A549 (cell line): ENCODE measurements around the gene UGT8. TPM values are rescaled to one million over a fixed set of nuclear protein-coding genes. Genes with fewer than 3 reads are reported as not detected.

ENCODE experiments used
- ATAC-seq, 2 experiments: fragments of 200-7000 bp in 1 of 2; fragments of >200 bp in 1 of 2; cut with Nextera tagmentation in 1 of 2; cut with Tn5 transposase in 1 of 2; 3 replicates each; pipeline versions ENCODE4 v1.8.0 to v1.9.1; 2018 to 2020; ENCODE audit warnings: mild to moderate bottlenecking in 1 of 2, moderate library complexity in 1 of 2
- CTCF ChIA-PET: fragments of 300-600 bp; sonication (Branson Sonifier 250); formaldehyde crosslinking; extraction: SDS; loops from one replicate; lab custom pipeline; 2021; ENCODE audit warnings: antibody characterized with exemption, inconsistent platforms; lab: Yijun Ruan, JAX
- POLR2A ChIA-PET: fragments of 350-600 bp; formaldehyde crosslinking; extraction: SDS; loops from one replicate; lab custom pipeline; 2021; ENCODE audit warnings: antibody characterized with exemption, inconsistent platforms; lab: Yijun Ruan, JAX
- DNase-seq, 2 experiments: peaks; one replicate each; pipeline versions ENCODE4 v3.0.0 to v3.0.0-alpha.2; 2011 to 2016; ENCODE audit warnings: low read depth in 1 of 2, low spot score in 1 of 2
- FAIRE-seq: peaks from 2 replicates; lab custom pipeline; 2011; peaks lifted over from hg19 to GRCh38; lab: Jason Lieb, UNC
- H3K27ac ChIP-seq, 2 experiments: fragments of >200 bp; sonication (Bioruptor Twin); formaldehyde crosslinking; 3 replicates each; pipeline ENCODE4 v1.5.1; 2016 to 2017
- H3K4me1 ChIP-seq: fragments of >200 bp; sonication (Bioruptor Twin); formaldehyde crosslinking; 3 replicates; pipeline ENCODE4 v1.6.1; 2016
- H3K4me2 ChIP-seq: fragments of >200 bp; sonication (Bioruptor Twin); formaldehyde crosslinking; 3 replicates; pipeline ENCODE4 v1.6.1; 2016
- H3K4me3 ChIP-seq: fragments of >200 bp; sonication (Bioruptor Twin); formaldehyde crosslinking; 3 replicates; pipeline ENCODE4 v1.5.1; 2016
- H3K9me3 ChIP-seq: fragments of >200 bp; sonication (Bioruptor Twin); formaldehyde crosslinking; 3 replicates; pipeline ENCODE4 v1.6.1; 2016
- CBX2 ChIP-seq: fragments of 200-600 bp; sonication (generic); IDR thresholded peaks from 2 replicates; pipeline ENCODE4 v1.6.1; 2016; ENCODE audit warnings: low read depth, mild to moderate bottlenecking, borderline replicate concordance
- CHD2 ChIP-seq: fragments of 150-350 bp; IDR thresholded peaks from 2 replicates; pipeline ENCODE4 v1.6.1; 2014; ENCODE audit warnings: low read length; ENCODE audit not compliant: partially characterized antibody
- EHF ChIP-seq: fragments of 250-450 bp; sonication (Bioruptor Pico); IDR thresholded peaks from 2 replicates; pipeline ENCODE4 v1.5.0; 2020; ENCODE audit warnings: mild to moderate bottlenecking
- ESRRA ChIP-seq: fragments of 150-350 bp; IDR thresholded peaks from 2 replicates; pipeline ENCODE4 v1.6.1; 2014; ENCODE audit warnings: mild to moderate bottlenecking, low read length, borderline replicate concordance
- FOSB ChIP-seq: fragments of 250-450 bp; sonication (Bioruptor Pico); IDR thresholded peaks from 2 replicates; pipeline ENCODE4 v1.5.0; 2020; ENCODE audit warnings: mild to moderate bottlenecking, moderate library complexity
- HDAC2 ChIP-seq: fragments of 200-600 bp; sonication (generic); IDR thresholded peaks from 2 replicates; pipeline ENCODE4 v1.6.1; 2016
- HEYL ChIP-seq: fragments of 250-450 bp; sonication (Bioruptor Pico); IDR thresholded peaks from 2 replicates; pipeline ENCODE4 v1.8.0; 2021; ENCODE audit warnings: mild to moderate bottlenecking, moderate library complexity
- HOXA7 ChIP-seq: fragments of 250-450 bp; sonication (Bioruptor Pico); IDR thresholded peaks from 2 replicates; pipeline ENCODE4 v1.5.0; 2020; ENCODE audit warnings: mild to moderate bottlenecking, moderate library complexity
- HOXB13 ChIP-seq: fragments of 250-450 bp; sonication (Bioruptor Pico); IDR thresholded peaks from 2 replicates; pipeline ENCODE4 v1.5.0; 2020; ENCODE audit warnings: low read depth, mild to moderate bottlenecking, moderate library complexity
- KDM1A ChIP-seq: fragments of 200-600 bp; sonication (generic); IDR thresholded peaks from 2 replicates; pipeline ENCODE4 v1.6.1; 2016; ENCODE audit warnings: low read depth, mild to moderate bottlenecking
- MAFK ChIP-seq: fragments of 450-650 bp; IDR thresholded peaks from 2 replicates; pipeline ENCODE4 v1.6.1; 2014; ENCODE audit not compliant: partially characterized antibody
- MAZ ChIP-seq: fragments of 150-350 bp; IDR thresholded peaks from 2 replicates; pipeline ENCODE4 v1.6.1; 2014; ENCODE audit warnings: antibody characterized with exemption, low read depth, low read length, borderline replicate concordance
- PHF8 ChIP-seq: fragments of 200-600 bp; sonication (generic); IDR thresholded peaks from 2 replicates; pipeline ENCODE4 v1.6.1; 2016; ENCODE audit warnings: low read depth, mild to moderate bottlenecking, antibody characterized with exemption, moderate library complexity, borderline replicate concordance
- POLR2A ChIP-seq: IDR thresholded peaks from 2 replicates; pipeline ENCODE4 v1.6.1; 2012; ENCODE audit warnings: mild to moderate bottlenecking, low read length
- POLR2AphosphoS2 ChIP-seq: conservative IDR thresholded peaks from 2 replicates; pipeline ENCODE4 v1.6.1; 2012; ENCODE audit warnings: low read length, improper control_type of control experiment, inconsistent platforms
- RAD21 ChIP-seq, 2 experiments: fragments of >200 bp in 1 of 2; sonication (Bioruptor Twin) in 1 of 2; formaldehyde crosslinking in 1 of 2; IDR thresholded peaks in 1 of 2; conservative IDR thresholded peaks in 1 of 2; 2 replicates in 1 of 2; 3 replicates in 1 of 2; pipeline ENCODE4 v1.6.1; 2012 to 2018; ENCODE audit warnings: inconsistent platforms in 1 of 2
- RFX5 ChIP-seq: fragments of 450-650 bp; IDR thresholded peaks from 2 replicates; pipeline ENCODE4 v1.7.1; 2014; ENCODE audit warnings: antibody characterized with exemption, mild to moderate bottlenecking, moderate library complexity
- SMC3 ChIP-seq: fragments of >200 bp; sonication (Bioruptor Twin); formaldehyde crosslinking; IDR thresholded peaks from 3 replicates; pipeline ENCODE4 v1.6.1; 2018; ENCODE audit warnings: inconsistent platforms
- SREBF2 ChIP-seq: fragments of 450-650 bp; IDR thresholded peaks from 2 replicates; pipeline ENCODE4 v1.6.1; 2014; ENCODE audit warnings: mild to moderate bottlenecking, moderate library complexity
- ZSCAN20 ChIP-seq: fragments of 250-450 bp; sonication (Bioruptor Pico); IDR thresholded peaks from 2 replicates; pipeline ENCODE4 v1.8.0; 2022; ENCODE audit warnings: mild to moderate bottlenecking, moderate library complexity
- WGBS: methylation state at CpG from one replicate; pipeline ENCODE4 v1.1.6; 2017; ENCODE audit errors: missing lambda C conversion rate; 5-methylcytosine and 5-hydroxymethylcytosine counted together
- polyA plus RNA-seq, 4 experiments: library from polyadenylated mRNA; depleted of rRNA in 3 of 4; stranded (reverse); fragments of >200 nt; fragmentation: RNase III in 1 of 4; extraction: RNeasy Plus Mini Kit Qiagen cat#74134 plus additional on column Dnase treatment in 1 of 4; gene quantifications; 2 replicates in 3 of 4; 3 replicates in 1 of 4; pipeline ENCODE4 v1.2.3, GENCODE V29; 2011 to 2017
- small RNA-seq, 6 experiments: library from RNA; depleted of rRNA; stranded (forward); fragments of <200 nt; gene quantifications; one replicate each; pipeline ENCODE3, GENCODE V24; 2012
- TF ChIP-seq, protein P1 (sequence below): IDR thresholded peaks from 2 replicates; pipeline ENCODE4 v1.6.1; 2012

Gene UGT8
- polyA plus RNA-seq, 2 of the 4 experiments (the other 2 are of a cell fraction), result 0.04 to 0.06 TPM

DNA sequence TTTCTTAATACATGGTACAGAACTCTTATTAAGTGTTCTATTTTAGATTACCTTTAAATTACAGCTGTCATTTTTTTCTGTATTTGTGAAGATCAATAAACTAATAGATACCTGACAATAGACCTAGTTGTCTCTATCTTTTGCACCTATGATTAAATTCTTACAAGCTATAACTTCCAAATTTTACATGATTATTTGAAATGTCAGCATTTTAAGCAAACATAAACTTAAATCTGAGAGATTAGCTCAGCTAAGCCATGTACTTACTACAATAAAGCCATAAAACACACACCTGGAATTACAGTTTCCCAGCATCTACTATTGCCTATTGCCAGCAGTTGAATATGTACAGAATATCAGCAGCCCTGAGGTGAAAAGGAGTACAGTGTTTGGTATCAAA lies 118.8 kb downstream of the UGT8 start:
- H3K4me3 ChIP-seq, result no peak overlapping the region
- ChIA-PET POLR2A (no interaction called here), CTCF (no interaction called here)
- no peaks in the 10 kb centered on the region for H3K9me3 ChIP-seq
- DNase-seq (no peak), ATAC-seq (no peak), FAIRE-seq (no peak)
- H3K27ac ChIP-seq, result no peak overlapping the region
- H3K4me2 ChIP-seq, result no peak overlapping the region
- no peak for TF ChIP-seq KDM1A
- TF ChIP-seq HOXA7 (CRISPR knock-in tag), result no peak
- TF ChIP-seq POLR2A, result no peak
- TF ChIP-seq HEYL (CRISPR knock-in tag), result no peak
- peak; percentile 52 for TF ChIP-seq MAFK
- H3K4me1 ChIP-seq, result no peaks in the 10 kb centered on the region

DNA sequence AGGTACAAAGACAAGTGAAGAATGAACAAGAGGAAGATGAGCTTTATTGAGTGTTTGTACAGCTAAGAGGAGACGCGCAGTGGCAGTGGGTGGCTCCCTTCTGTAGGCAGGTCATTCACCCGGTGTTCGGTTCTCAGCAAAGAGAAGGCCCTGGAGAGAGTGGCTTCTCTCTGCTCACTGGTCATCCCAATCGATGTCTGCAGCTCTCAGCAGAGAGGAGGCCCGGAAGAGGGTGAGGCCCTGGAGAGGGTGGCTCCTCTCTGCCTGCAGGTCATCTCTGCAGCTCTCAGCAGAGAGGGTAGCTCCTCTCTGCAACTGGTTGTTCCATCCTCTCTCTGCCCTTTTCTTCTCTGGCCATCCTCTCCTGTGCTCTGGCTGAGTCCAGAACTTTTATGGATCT lies 126.5 kb downstream of the UGT8 start:
- no peak overlapping the region for H3K4me2 ChIP-seq
- no peaks in the 10 kb centered on the region for H3K4me1 ChIP-seq
- WGBS, result 25% methylated on average over 6 of the region's 6 CpGs
- no peak overlapping the region for H3K27ac ChIP-seq
- FAIRE-seq, result no peak
- no peaks in the 10 kb centered on the region for H3K9me3 ChIP-seq
- ATAC-seq, result no peak
- no peak for TF ChIP-seq HOXA7 (CRISPR knock-in tag)
- no peak for TF ChIP-seq FOSB (CRISPR knock-in tag)
- no peak for TF ChIP-seq CBX2
- TF ChIP-seq HDAC2, result no peak
- TF ChIP-seq, protein P1, sequence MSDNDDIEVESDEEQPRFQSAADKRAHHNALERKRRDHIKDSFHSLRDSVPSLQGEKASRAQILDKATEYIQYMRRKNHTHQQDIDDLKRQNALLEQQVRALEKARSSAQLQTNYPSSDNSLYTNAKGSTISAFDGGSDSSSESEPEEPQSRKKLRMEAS, result no peak
- TF ChIP-seq POLR2A, result no peak
- no peak for TF ChIP-seq EHF (CRISPR knock-in tag)
- no peak for TF ChIP-seq POLR2AphosphoS2
- no peak for TF ChIP-seq RAD21 (conservative IDR thresholded peaks at IDR 0.05 in 1 of 2, IDR thresholded peaks at IDR 0.05 in 1 of 2)
- no peak overlapping the region for H3K4me3 ChIP-seq
- DNase-seq, result no peak
- CTCF ChIA-PET, result no interaction called here
- POLR2A ChIA-PET, result no interaction called here

DNA sequence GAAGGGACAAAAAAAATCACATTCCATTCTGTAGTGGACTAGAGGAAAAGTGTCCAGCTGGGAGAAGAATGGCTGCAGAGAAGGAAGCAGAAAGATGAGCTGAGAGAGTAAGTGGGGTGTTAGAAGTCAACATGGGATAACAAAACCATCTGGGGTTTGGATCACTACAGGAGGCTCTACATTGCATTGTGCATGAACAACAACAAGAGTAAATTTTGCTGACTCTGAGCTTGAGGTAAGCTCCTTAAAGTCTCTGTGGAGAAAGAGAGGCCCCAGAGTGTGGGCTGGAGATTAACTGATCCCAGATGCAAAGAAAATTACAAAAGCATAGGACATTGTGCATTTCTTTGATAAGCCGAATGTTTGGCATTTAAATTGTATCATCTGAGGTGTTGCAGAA lies 128.9 kb downstream of the UGT8 start:
- no peak overlapping the region for H3K27ac ChIP-seq
- CTCF ChIA-PET, result no interaction called here
- FAIRE-seq, result no peak
- TF ChIP-seq KDM1A (no peak), CHD2 (no peak), ESRRA (no peak), MAZ (no peak), SREBF2 (no peak), RFX5 (no peak), ZSCAN20 (CRISPR knock-in tag) (no peak), HOXB13 (CRISPR knock-in tag) (no peak), PHF8 (no peak), SMC3 (no peak)
- no peak for ATAC-seq
- no peak overlapping the region for H3K4me2 ChIP-seq
- no peak overlapping the region for H3K4me3 ChIP-seq
- DNase-seq, result no peak
- no peaks in the 10 kb centered on the region for H3K4me1 ChIP-seq
- POLR2A ChIA-PET, result no interaction called here
- WGBS, result 0% methylated on average over 1 of the region's 1 CpG
- H3K9me3 ChIP-seq, result no peaks in the 10 kb centered on the region

Small RNA genes lying within 50 kb of the gene (small RNA-seq; reads per million reads assigned to genes)
- gene MIR577, result 0 reads per million in 6 experiments
